OCI-LY7 (cell line): Measurements from ENCODE around the gene FMN1.

ENCODE experiments used
- EZH2phosphoT487 ChIP-seq: fragments of 200-600 bp; sonication (generic); IDR thresholded peaks from 2 replicates; pipeline ENCODE4 v1.6.1; 2018; ENCODE audit warnings: low read depth, borderline replicate concordance, mild to moderate bottlenecking, mixed run types, antibody characterized with exemption, low read length, moderate library complexity, mixed read lengths
- TF ChIP-seq, protein P1 (sequence below): fragments of 200-600 bp; sonication (generic); conservative IDR thresholded peaks from 2 replicates; pipeline ENCODE4 v1.5.1; 2014; ENCODE audit warnings: mild to moderate bottlenecking, antibody characterized with exemption, low read length, moderate library complexity, mixed read lengths

DNA sequence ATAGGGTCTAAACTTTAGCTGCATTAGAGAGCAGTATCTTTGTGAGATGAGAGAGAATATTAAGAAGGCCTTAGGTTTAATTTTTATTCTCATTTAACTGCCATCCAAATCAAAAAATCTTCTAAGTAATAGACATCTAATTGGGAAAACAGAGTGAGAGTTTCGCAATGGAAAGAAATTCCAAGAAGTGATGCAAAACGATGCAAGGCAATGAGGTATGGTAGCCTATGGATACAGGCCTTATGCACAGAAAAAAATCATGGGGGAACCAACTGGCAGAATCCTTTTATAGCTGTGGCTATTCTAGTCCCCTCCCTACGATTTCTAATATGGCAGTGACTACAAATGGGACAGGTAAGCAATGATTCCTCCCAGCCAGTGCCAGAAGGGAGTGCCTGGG, 250.8 kb downstream of the FMN1 start:
- TF ChIP-seq, protein P1, sequence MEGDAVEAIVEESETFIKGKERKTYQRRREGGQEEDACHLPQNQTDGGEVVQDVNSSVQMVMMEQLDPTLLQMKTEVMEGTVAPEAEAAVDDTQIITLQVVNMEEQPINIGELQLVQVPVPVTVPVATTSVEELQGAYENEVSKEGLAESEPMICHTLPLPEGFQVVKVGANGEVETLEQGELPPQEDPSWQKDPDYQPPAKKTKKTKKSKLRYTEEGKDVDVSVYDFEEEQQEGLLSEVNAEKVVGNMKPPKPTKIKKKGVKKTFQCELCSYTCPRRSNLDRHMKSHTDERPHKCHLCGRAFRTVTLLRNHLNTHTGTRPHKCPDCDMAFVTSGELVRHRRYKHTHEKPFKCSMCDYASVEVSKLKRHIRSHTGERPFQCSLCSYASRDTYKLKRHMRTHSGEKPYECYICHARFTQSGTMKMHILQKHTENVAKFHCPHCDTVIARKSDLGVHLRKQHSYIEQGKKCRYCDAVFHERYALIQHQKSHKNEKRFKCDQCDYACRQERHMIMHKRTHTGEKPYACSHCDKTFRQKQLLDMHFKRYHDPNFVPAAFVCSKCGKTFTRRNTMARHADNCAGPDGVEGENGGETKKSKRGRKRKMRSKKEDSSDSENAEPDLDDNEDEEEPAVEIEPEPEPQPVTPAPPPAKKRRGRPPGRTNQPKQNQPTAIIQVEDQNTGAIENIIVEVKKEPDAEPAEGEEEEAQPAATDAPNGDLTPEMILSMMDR = no peak
- no peak for TF ChIP-seq EZH2phosphoT487
